HCT116 (cell line): ENCODE data around the gene FAM120A. TPM values are rescaled to one million over a fixed set of nuclear protein-coding genes. Genes with fewer than 3 reads are reported as not detected.

ENCODE experiments used
- ATAC-seq: fragments of 200-7000 bp; cut with Tn5 transposase; 2 replicates; pipeline ENCODE4 v1.9.1; 2020; ENCODE audit warnings: mild to moderate bottlenecking, moderate library complexity
- BruUV-seq: library from RNA; stranded (reverse); fragments of 400-500 nt; replicated peaks from 2 replicates; lab custom pipeline; 2021; lab: Mats Ljungman, UMichigan
- CTCF ChIA-PET: fragments of 300-600 bp; sonication (Branson Sonifier 250); formaldehyde crosslinking; loops from one replicate; lab custom pipeline; 2021; ENCODE audit warnings: antibody characterized with exemption; lab: Charles Lee
- POLR2A ChIA-PET: fragments of 300-600, 350-600 bp; sonication (Branson Sonifier 250); formaldehyde crosslinking; loops from one replicate; lab custom pipeline; 2021; ENCODE audit warnings: antibody characterized with exemption; lab: Charles Lee
- RAD21 ChIA-PET, 2 experiments: fragments of 300-600 bp; sonication (Branson Sonifier 250); formaldehyde crosslinking; loops; one replicate each; lab custom pipeline; 2023; ENCODE audit warnings: low total read pairs in 2 of 2; ENCODE audit not compliant: uncharacterized antibody in 2 of 2, unreplicated experiment in 2 of 2, low non-redundant PET in 1 of 2; lab: Charles Lee
- DNase-seq: peaks from one replicate; pipeline ENCODE4 v3.0.0-alpha.2; 2010; ENCODE audit warnings: low read depth, low spot score
- H2AFZ ChIP-seq: fragments of 200-600 bp; shearing (Covaris generic), sonication (generic); 2 replicates; pipeline ENCODE4 v1.6.1; 2017; ENCODE audit warnings: low read depth, mixed run types, mixed read lengths, antibody characterized with exemption, low read length; ENCODE audit not compliant: poor library complexity, severe bottlenecking
- H3K27ac ChIP-seq: 2 replicates; pipeline ENCODE4 v1.5.1; 2012; ENCODE audit warnings: low read depth, low read length
- H3K27me3 ChIP-seq: fragments of 200-600 bp; sonication (generic); 2 replicates; pipeline ENCODE4 v1.6.1; 2016; ENCODE audit warnings: mixed run types, low read length, mixed read lengths; ENCODE audit not compliant: insufficient read depth
- H3K36me3 ChIP-seq, 2 experiments: fragments of 200-500 bp in 1 of 2; fragments of 200-600 bp in 1 of 2; sonication (Bioruptor generic) in 1 of 2; sonication (generic) in 1 of 2; 2 replicates each; pipeline versions ENCODE4 v1.5.1 to v1.6.1; 2014 to 2016; ENCODE audit warnings: low read length in 2 of 2, inconsistent platforms in 1 of 2, mixed read lengths in 1 of 2, mixed run types in 1 of 2; ENCODE audit not compliant: insufficient read depth in 2 of 2, control insufficient read depth in 1 of 2
- H3K4me1 ChIP-seq, 2 experiments: fragments of 200-600 bp in 1 of 2; sonication (generic) in 1 of 2; 2 replicates each; pipeline versions ENCODE4 v1.5.1 to v1.6.1; 2012 to 2017; ENCODE audit warnings: low read length in 2 of 2, inconsistent platforms in 1 of 2, mild to moderate bottlenecking in 1 of 2, mixed read lengths in 1 of 2, mixed run types in 1 of 2, moderate library complexity in 1 of 2; ENCODE audit not compliant: insufficient read depth in 2 of 2, control insufficient read depth in 1 of 2
- H3K4me2 ChIP-seq: fragments of 200-600 bp; sonication (generic); 2 replicates; pipeline ENCODE4 v1.6.1; 2017; ENCODE audit warnings: mixed run types, low read length, mixed read lengths
- H3K4me3 ChIP-seq, 2 experiments: fragments of 200-600 bp in 1 of 2; sonication (generic) in 1 of 2; replicated peaks in 1 of 2; 2 replicates each; pipeline ENCODE4 v1.5.1; 2011 to 2016; ENCODE audit warnings: low read length in 2 of 2, control low read depth in 1 of 2, low read depth in 1 of 2, mild to moderate bottlenecking in 1 of 2, mixed read lengths in 1 of 2, mixed run types in 1 of 2
- H3K79me2 ChIP-seq: fragments of 200-600 bp; sonication (generic); 2 replicates; pipeline ENCODE4 v1.6.1; 2017; ENCODE audit warnings: mild to moderate bottlenecking, mixed run types, low read length, moderate library complexity, mixed read lengths; ENCODE audit not compliant: insufficient read depth
- H3K9ac ChIP-seq: fragments of 200-600 bp; sonication (generic); 2 replicates; pipeline ENCODE4 v1.6.1; 2016; ENCODE audit warnings: low read length, mixed read lengths
- H3K9me2 ChIP-seq: fragments of 200-600 bp; sonication (generic), shearing (Covaris generic); 2 replicates; pipeline ENCODE4 v1.6.1; 2017; ENCODE audit warnings: mixed run types, mild to moderate bottlenecking, moderate library complexity; ENCODE audit not compliant: insufficient read depth
- H3K9me3 ChIP-seq, 2 experiments: fragments of 200-500 bp in 1 of 2; fragments of 200-600 bp in 1 of 2; sonication (Bioruptor generic) in 1 of 2; sonication (generic) in 1 of 2; 2 replicates each; pipeline ENCODE4 v1.6.1; 2014 to 2017; ENCODE audit warnings: low read length in 2 of 2, mixed read lengths in 2 of 2, inconsistent platforms in 1 of 2, low read depth in 1 of 2, mild to moderate bottlenecking in 1 of 2, mixed run types in 1 of 2, moderate library complexity in 1 of 2; ENCODE audit not compliant: control insufficient read depth in 1 of 2, insufficient read depth in 1 of 2
- H4K20me1 ChIP-seq: fragments of 200-600 bp; sonication (generic), shearing (Covaris generic); 2 replicates; pipeline ENCODE4 v1.6.1; 2017; ENCODE audit warnings: mixed run types, mild to moderate bottlenecking, moderate library complexity; ENCODE audit not compliant: insufficient read depth
- CTCF ChIP-seq, 3 experiments: fragments of 200-600 bp in 1 of 3; sonication (generic) in 1 of 3; IDR thresholded peaks in 2 of 3; conservative IDR thresholded peaks in 1 of 3; 2 replicates each; pipeline ENCODE4 v1.5.1; 2012 to 2017; ENCODE audit warnings: low read depth in 2 of 3, low read length in 2 of 3, antibody characterized with exemption in 1 of 3, borderline replicate concordance in 1 of 3, control low read depth in 1 of 3, mild to moderate bottlenecking in 1 of 3, mixed read lengths in 1 of 3, mixed run types in 1 of 3, moderate library complexity in 1 of 3; ENCODE audit not compliant: insufficient read depth in 1 of 3
- EZH2 ChIP-seq: fragments of 200-600 bp; sonication (generic); IDR thresholded peaks from 2 replicates; pipeline ENCODE4 v1.6.1; 2017; ENCODE audit warnings: antibody characterized with exemption, mixed run types
- JUND ChIP-seq: IDR thresholded peaks from 2 replicates; pipeline ENCODE4 v1.6.1; 2012
- POLR2AphosphoS5 ChIP-seq: IDR thresholded peaks from 2 replicates; pipeline ENCODE4 v1.6.1; 2011; ENCODE audit warnings: mild to moderate bottlenecking, low read depth, low read length, moderate library complexity
- RAD21 ChIP-seq: IDR thresholded peaks from 2 replicates; pipeline ENCODE4 v1.6.1; 2012; ENCODE audit warnings: low read depth, mild to moderate bottlenecking
- SIN3A ChIP-seq: IDR thresholded peaks from 2 replicates; pipeline ENCODE4 v1.6.1; 2012; ENCODE audit warnings: low read depth
- SRF ChIP-seq: IDR thresholded peaks from 2 replicates; pipeline ENCODE4 v1.6.1; 2012; ENCODE audit warnings: low read depth
- ZNF274 ChIP-seq: fragments of 200-500 bp; sonication (Bioruptor generic); IDR thresholded peaks from 2 replicates; pipeline ENCODE4 v1.6.1; 2014; ENCODE audit warnings: mild to moderate bottlenecking, low read depth, low read length, inconsistent platforms
- intact Hi-C: fragments of 100-400 bp; cut with micrococcal nuclease; formaldehyde crosslinking; loops from 2 replicates; pipeline ENCODE4 v1.10.0; 2022
- total RNA-seq: library from RNA; stranded (reverse); gene quantifications from one replicate; pipeline ENCODE4 v1.2.1, GENCODE V29; 2021; ENCODE audit not compliant: unreplicated experiment
- TF ChIP-seq, protein P1 (sequence below): IDR thresholded peaks from 2 replicates; pipeline ENCODE4 v1.6.1; 2012

The FAM120A gene
- total RNA-seq, 1 experiment from 2014 or later: 122 TPM

GRCh38 chr9:93480262-93480661 lies 28.8 kb downstream of the FAM120A start:
- CTCF ChIA-PET: no interaction called here
- H3K36me3 ChIP-seq: peaks cover 0 to 7% of the 10 kb centered on the region in 2 experiments; a peak in 3 of 4 replicates
- H3K9ac ChIP-seq: no peak overlapping the region
- H3K4me3 ChIP-seq: no peak overlapping the region
- RAD21 ChIA-PET: no interaction called here
- H3K4me1 ChIP-seq: no peaks in the 10 kb centered on the region
- peaks cover 20% of the 10 kb centered on the region; the same call in 1 of the 2 replicates for H4K20me1 ChIP-seq
- no peak overlapping the region for H3K27ac ChIP-seq
- DNase-seq (no peak), ATAC-seq (no peak)
- no peaks in the 10 kb centered on the region for H3K9me3 ChIP-seq
- H3K9me2 ChIP-seq: no peaks in the 10 kb centered on the region
- BruUV-seq: no TSS peak
- POLR2A ChIA-PET: no interaction called here
- intact Hi-C loops: no loop called here
- H3K27me3 ChIP-seq: no peaks in the 10 kb centered on the region
- H2AFZ ChIP-seq: no peak overlapping the region
- H3K4me2 ChIP-seq: no peak overlapping the region
- no peak for TF ChIP-seq SIN3A
- TF ChIP-seq, protein P1, sequence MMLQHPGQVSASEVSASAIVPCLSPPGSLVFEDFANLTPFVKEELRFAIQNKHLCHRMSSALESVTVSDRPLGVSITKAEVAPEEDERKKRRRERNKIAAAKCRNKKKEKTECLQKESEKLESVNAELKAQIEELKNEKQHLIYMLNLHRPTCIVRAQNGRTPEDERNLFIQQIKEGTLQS: no peak
- no peak for TF ChIP-seq ZNF274
- no peak for TF ChIP-seq JUND
- no peak for TF ChIP-seq EZH2
- no peak for TF ChIP-seq CTCF (IDR thresholded peaks at IDR 0.05 in 2 of 3, conservative IDR thresholded peaks at IDR 0.05 in 1 of 3; ENCODE audit: borderline replicate concordance in 1 of 3, insufficient read depth in 1 of 3, low read depth in 2 of 3, low read length in 2 of 3)
- no peak for TF ChIP-seq RAD21
- TF ChIP-seq SRF: no peak
- TF ChIP-seq POLR2AphosphoS5: no peak
- peaks cover 95% of the 10 kb centered on the region for H3K79me2 ChIP-seq
